ENCODE data around the gene ESR2.
"Not testable (repeated sequence)": the region's sequence is repeated elsewhere in the genome, so short reads cannot be mapped to it uniquely, and the experiment has no call there.

ESR2 gene

DNA sequence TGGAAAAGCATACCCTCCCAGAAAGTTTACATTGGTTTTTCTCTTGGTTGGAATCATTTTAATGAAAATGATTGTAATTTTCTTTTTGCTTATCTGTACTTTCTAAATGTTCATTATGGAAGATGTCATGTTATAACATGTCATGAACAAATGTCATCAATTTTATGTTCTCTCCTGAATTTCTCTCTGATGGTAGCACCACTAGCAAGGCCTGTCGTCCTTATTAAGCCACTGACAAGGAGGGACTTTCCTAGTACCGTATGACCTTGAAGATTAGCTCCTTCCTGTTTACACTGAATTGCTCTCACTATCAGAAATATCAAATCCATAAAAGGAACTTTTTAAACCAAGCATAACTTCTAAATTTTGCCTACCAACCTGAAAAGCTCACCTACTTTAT is 99.0 kb downstream of the ESR2 start:
- no peak for DNase-seq

DNA sequence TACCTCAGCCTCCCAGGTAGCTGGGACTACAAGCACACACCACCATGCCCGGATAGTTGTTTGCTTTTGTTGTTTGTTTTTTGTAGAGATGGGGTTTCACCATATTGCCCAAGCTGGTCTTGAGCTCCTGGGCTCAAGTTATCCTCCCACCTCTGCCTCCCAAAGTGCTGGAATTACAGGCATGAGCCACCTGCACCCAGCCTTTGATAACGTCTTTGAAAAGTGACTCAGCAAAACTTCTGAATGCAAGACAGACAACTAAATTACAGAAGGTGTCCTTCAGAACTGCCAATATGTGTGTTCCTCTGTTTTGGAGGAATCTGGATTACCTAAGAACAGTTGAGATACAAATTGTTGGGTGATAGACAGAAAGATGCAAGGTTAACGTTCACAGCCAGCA is 99.8 kb downstream of the ESR2 start:
- no peak for DNase-seq

DNA sequence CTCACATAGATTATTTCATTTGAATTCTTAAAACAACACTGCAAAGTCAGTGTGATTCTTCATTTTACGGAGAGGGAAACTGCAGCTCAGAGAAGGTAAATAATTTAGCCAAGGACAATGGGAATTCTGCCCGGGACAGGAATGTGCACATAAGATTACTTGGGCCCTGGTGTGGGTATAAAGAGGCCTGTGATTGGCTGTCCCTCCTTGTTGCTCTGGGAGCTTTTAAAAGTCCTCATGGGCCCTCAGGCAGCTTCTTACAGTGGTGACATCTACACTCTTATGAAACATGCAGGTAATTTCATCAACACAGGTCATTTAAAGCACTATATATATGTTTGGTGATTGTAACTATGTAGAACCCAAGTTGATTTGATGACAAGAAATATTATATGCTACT is 100.3 kb downstream of the ESR2 start:
- no peak for DNase-seq

DNA sequence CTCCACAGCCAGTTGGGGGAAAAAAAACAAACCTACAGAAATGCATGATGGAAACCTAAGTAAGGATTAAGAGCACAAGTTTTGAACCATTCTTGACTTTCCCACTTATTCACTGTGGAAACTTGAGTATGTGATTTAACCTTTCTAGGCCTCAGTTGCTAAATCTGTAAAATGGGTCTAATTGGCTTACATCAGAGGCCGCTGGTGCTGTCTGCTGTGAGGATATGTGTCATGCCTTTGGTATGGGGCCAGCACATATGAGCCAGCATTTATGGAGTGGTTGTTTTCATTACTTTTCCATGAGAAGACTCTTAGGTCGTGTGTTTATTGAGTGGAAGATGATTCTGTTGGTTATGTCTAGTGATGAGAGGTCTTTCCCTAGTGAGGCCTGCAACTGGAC is 102.4 kb downstream of the ESR2 start:
- DNase-seq = no peak

DNA sequence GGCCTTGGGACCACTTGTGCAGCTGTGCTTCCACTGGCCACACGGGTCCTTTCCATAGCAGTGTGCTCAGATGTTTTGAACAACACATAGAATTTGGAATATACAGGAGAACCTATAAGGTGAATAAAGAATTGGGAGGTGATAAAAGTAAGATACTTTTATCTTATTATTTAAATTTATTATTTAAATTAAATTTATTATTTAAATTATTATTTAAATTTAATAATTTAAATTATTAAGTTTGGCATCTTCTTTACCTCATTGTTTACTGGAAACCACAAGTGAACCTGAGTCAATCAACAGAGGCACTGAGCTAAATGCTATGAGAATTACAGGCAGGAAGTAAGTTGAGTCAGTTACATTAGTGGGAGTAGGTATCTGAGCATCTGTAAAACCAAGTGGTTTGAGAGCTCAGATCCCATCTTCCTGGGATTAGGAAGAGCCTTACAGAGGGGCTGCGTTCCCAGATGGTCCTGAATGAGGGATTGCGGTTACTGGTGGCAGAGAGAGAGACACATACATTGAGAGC is 103.1 kb downstream of the ESR2 start:
- no peak for DNase-seq

DNA sequence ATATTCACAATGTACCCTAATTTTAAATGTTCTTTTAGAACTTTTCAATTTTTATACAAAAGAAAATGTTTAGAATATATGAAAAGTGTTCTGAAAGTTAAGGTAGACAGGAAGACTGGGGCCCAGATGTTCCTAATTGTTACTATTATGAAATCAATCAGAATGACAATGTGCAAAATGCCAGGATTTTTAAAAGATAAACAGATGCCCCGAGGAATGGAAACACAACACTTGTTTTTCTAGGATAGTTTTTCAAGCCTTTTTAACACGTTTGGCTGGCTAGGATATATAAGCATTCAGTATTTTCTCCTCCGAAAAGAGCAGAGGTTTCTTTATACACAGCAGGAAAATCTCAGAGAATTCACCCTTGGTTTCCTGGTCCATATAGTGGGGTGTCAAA is 106.8 kb downstream of the ESR2 start:
- no peak for DNase-seq

DNA sequence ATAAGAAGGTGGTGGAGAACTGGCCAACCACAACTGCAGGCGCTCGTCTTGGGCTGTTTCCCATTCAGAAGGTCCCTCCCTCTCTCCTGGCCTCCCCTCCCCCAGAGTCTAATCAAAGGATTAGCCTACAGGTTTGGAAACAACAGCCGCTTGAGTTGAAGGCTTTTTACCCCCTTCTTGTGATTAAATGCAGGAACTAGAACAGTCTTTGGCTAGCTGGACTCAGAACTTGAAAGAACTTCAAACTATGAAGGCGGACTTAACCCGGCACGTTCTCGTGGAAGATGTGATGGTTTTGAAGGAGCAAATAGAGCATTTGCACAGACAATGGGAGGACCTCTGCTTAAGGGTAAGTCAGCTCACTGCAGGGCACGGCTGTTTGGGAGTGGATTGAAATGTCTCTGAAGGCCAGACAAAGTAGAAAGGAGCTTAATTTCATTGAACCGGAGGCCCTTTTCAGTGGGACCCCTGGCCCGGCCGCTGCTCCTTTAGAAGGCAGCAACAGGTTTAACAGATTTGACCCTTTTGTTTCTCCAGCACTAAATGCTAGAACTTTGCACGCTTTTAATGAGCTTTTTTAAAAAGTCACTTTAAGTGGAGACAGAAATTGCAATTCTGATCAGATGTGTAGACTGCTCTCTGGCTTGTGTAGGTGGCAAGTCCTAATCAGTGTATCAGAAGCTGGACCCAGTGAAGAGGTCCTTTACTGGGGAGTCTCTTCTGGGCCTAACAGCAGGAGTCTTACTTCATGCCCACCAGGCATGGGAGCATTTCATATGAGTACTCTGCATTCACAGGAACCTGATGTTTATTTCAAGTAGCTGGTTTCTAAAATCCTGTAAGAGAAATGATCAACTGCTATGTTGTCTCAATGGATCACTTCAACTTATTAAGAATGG is 107.7 kb downstream of the ESR2 start:
- no peak for DNase-seq

DNA sequence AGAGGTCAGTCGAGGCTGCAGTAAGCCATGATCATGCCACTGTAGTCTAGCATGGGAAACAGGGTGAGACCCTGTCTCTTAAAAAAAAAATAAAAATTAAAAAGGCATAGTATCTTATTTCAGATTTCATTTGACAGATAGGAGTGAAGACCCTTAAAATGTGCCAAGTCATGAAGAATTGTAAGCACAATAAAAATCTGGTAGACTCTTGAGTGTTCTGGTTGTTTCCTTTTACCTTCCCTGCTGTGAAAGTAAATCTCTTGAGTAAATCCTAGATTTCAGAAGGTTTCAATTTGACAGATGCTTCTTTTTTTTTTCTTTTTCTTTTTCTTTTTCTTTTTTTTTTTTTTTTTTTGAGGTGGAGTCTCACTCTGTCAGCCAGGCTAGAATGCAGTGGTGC is 109.0 kb downstream of the ESR2 start:
- no peak for DNase-seq

DNA sequence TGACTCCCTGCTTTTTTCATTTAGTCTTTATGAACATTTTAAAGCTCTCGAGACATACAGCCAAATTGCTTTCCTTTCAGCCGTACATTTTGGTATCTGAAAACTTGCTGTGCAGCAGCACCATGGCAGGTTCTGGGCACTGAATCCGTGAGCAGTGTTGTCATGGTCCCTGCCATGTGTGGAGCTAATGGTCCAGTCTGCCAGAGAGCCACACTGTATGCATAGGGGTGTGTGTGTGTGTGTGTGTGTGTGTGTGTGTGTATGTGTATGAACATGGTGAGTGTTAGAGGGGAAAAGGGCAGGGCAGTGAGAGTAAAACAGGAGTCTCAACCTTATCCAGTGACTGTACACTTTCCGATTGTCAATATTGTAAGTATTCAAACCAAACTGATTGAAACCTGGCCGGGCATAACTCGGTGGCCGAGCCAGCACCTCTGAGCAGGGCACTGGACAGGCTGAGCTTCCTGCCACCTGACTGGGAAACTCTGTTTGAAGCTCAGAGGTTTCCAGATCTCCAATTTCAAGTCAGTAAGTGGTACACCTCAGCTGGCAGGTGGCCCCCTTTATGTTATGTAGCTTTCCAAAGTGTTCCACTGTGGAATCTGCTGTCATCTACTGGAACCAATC is 110.0 kb downstream of the ESR2 start:
- no peak for DNase-seq

DNA sequence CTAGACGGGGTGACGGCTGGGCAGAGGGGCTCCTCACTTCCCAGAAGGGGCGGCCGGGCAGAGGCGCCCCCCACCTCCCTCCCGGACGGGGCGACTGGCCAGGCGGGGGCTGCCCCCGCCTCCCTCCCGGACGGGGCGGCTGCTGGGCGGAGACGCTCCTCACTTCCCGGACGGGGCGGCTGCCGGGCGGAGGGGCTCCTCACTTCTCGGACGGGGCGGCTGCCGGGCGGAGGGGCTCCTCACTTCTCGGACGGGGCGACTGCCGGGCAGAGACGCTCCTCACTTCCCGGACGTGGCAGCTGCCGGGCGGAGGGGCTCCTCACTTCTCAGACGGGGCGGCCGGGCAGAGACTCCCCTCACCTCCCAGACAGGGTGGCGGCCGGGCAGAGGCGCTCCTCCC is 111.3 kb downstream of the ESR2 start:
- DNase-seq = not testable (repeated sequence)

DNA sequence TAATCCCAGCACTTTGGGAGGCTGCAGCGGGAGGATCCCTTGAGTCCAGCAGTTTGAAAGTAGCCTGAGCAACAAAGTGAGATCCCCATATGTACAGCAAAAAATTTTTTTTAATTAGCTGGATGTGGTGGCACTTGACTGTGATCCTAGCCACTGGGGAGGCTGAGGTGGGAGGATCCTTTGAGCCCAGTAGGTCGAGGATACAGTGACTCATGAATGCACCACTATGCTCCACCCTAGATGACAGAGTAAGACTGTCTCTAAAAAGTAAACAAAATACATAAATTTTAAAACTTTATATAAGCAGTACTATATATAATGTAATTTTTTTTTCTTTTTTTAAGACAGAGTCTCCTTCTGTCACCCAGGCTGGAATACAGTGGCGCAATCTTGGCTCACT is 115.4 kb downstream of the ESR2 start:
- DNase-seq = no peak

DNA sequence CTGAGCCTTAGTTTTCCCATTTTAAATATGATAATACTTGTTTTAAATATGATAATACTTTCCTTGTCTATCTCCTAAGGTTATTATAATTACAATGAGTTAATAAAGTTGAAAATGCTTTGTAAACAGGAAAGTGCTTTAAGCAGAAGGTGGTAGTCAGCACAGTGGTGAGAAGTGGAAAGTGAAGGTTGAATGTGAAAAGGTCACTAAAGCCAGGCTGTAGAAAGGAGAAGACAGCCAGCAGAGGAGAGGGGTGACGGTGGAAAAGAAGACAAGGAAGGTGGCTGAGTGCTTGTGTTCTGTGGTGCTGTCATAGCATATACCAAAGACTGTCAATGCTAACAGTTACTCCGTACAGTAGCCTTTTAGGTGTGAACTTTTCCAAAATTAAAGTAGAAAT is 117.8 kb downstream of the ESR2 start:
- DNase-seq = no peak

DNA sequence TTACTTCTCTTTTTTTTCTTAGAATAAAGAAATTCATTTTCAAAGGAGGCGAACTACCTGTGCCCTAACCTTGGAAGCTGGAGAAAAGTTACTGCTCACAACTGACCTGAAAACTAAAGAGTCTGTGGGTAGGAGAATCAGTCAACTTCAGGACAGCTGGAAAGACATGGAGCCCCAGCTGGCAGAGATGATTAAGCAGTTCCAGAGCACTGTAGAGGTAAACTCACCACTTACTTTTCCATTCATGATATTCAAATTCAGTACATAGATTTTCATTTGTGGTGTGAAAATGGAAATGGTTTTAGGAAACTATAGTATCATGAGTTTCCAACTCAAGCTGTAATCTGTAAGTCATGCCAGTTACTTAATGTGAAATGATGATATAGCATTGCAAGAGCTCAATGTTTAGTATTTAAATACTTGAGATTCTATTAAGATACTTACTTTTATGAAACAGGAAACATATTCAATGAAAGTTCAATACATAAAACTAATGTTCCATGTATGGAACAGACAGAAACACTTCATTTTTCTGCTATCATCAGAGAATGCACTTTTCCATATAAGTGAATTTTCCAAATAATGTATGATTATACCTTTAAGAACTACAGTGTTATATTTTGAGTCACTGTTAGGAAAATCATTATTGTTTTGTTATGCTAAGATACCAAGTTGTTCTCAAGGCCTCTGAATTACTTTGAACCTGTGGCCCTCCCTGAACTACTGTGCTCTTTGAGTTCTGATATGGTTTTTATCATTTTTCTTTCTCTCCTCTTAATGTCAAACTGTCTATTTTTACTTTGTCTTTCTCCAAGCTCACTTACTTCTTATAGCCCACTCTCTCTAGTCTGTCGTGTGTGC is 119.0 kb downstream of the ESR2 start:
- DNase-seq = no peak

DNA sequence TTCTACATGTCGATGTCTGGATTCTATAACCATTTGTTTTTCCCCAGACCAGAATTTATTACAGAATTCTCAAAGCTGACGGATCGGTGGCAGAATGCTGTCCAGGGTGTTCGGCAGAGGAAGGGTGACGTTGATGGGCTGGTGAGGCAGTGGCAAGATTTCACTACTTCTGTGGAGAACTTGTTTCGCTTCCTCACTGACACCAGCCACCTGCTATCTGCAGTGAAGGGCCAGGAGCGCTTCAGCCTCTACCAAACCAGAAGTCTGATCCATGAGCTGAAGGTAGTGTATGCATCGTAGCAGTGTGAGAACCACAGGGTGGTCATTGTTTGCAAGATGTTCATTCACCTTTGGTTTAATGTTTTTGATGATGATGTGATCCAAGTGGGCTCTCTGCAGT is 124.0 kb downstream of the ESR2 start:
- DNase-seq = no peak

DNA sequence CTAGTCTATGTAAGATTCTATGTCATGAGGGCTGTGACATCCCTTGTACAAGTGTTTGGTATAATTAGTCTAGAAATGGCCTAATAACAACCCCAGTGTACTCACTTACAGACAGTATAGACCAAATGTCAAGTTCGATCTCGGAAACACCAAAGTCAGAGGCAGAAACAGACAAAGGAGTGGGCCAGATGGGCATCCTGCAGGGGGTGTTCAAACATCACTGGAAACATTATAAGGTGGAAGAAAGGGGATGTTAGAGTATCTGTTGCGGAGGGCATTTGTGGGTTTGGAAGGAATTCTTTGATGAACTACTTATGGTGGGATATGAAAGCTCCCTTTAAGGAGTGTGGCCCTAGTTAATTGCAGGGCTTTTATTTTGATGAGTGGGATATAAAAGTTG is 134.6 kb downstream of the ESR2 start:
- DNase-seq = no peak

DNA sequence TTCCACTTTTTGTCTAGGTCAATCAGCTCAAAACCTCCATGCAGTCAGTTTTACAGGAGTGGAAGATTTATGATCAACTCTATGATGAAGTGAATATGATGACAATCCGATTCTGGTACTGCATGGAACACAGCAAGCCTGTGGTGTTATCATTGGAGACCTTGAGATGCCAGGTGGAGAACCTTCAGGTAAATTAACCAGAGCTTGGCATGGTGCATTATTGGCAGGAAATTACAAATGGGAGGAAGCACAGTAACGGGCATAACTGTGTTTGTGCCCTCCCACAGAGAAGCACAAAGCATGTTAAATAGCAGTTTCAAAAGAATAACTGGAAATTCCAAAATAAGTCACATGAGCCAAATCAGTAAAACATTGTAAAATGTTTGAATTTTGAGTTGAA is 135.6 kb downstream of the ESR2 start:
- DNase-seq = no peak

DNA sequence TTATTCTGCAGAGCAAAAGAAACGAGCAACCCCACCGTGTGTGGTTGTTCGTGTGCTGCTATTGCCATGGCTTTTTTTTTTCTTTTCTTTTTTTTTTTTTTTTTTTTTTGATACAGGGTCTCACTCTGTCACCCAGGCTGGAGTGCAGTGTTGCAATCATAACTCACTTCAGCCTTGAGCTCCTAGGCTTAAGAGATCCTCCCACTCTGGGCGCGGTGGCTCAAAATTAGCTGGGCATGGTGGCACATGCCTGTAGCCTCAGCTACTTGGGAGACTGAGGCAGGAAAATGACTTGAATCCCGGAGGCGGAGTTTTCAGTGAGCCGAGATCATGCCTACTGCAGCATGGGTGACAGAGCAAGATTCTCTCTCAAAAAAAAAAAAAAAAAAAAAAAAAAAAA is 144.2 kb downstream of the ESR2 start:
- DNase-seq = no peak

DNA sequence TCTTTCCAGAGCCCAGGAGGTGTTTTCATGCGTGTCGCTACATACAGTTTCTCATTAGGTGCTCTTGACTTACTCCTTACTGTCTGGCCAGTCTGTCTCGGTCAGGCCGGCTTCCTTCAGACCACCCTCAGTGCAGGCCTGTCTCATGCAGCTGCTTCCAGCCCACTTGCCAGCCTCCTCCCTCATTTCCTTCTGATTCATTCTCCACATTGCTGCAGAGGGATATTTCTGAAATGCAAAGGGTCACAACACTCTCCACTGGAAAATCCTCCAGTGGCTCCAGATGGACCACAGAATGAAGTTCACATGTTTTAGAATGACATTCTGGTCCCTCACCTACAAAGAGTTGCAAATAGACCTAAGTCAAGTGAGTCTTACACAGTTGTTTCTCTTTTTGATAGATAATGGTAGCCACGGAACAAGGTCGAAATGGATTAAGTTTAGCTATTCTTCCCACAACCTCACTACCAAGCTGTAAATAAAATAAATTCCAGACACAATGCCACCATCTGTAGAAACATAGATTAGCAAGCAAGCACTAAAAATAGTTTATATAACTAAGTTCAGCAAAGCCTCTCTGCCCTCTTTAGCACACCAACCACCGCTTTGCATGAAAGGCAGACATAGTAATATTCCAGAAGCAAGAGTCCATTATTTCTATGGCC is 146.9 kb downstream of the ESR2 start:
- DNase-seq = no peak

DNA sequence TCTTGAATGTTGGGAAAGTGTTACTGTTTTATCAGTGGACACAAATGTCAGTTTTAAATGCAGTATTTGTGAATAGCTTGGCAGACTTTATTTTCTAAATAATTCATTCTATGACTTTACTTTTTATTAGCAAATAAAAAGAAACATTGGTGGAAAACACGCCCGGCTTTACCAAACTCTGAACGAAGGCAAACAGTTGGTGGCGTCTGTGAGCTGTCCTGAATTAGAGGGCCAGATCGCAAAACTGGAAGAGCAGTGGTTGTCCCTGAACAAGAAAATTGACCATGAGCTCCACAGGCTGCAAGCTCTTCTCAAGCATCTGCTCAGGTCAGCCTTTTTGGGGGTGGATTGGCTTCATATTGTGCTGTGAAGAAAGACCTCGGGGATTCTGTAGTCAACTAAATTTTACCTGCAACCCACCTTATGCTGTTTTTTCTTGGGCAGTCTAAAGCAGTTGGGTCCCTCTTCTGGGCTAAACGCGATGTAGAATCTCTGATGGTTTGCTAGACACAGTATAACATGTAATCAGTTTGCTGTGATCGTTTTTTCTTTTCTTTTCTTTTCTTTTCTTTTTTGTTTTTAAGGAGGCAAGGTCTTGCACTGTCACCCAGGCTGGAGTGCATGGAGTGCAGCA is 156.4 kb downstream of the ESR2 start:
- no peak for DNase-seq

DNA sequence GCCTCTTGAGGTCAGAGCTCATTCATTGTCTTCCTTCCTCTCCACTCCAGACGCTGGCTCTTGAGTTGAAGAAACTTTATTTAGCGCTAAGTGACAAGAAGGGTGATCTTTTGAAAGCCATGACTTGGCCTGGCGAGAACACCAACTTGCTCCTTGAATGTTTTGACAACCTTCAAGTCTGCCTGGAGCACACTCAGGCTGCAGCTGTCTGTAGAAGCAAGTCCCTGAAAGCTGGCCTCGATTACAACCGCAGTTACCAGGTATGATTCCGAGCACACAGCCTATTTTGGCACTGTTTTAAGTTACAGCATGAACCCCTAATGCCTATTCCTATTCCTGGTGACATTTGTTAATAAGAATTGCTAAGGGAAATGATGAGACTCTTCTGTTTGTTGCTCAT is 167.6 kb downstream of the ESR2 start:
- no peak for DNase-seq

DNA sequence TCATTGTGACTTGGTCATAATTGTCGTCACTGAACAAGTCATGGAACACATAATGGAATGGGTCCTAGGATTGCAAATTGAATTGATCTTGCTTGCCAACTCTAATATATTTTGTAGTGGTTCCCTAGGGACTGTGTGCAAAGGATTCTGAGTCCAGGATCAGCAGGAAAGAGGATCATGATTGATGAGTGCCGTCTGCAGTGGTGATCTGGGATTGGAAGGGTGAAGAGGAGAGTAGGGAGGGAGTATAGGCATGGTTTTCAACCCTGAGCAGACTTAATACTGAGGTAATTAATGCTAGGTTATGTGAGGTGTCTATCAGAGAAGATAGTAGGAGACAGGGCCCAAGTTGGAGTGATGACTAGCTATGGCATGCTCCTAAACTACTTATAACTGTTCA is 168.9 kb downstream of the ESR2 start:
- no peak for DNase-seq

DNA sequence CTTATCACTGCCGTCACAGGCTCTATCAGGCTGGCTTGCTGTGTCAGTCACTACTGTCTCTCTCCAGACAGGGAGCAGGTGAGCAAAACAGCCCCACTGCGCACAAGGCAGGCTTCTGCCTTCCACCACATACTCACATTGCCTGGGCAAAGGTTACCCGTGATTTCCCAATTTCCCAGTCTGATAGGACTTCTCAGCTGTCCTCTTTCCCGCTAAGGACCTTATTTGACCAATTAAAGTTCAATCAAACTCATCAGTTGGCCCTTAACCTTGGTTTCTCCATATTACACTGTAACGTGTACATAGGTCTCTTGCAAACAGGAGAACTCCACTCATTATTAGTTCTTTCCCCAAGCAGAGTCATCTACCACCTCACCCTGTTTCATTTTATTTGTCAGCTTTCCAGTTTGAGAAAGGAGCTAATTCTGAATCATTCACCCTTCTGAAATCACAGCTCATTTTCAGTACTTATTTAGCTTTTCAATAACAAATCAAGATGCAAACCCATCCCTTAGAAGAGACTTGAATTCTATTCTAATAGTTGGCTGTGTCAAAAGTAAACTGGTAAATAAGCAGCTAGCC is 170.8 kb downstream of the ESR2 start:
- no peak for DNase-seq
